GM23338 (cell line): ENCODE results near the gene MICAL2. TPM values are rescaled to one million over a fixed set of nuclear protein-coding genes. Genes with fewer than 3 reads are reported as not detected.

Experiments
- ATAC-seq: fragments of 200-7000 bp; cut with Tn5 transposase; 3 replicates; pipeline ENCODE4 v1.9.1; 2020
- DNase-seq: peaks from one replicate; pipeline ENCODE4 v3.0.0-alpha.2; 2015; ENCODE audit warnings: low spot score
- H2AFZ ChIP-seq: fragments of 200-600 bp; sonication (generic); 2 replicates; pipeline ENCODE4 v1.8.0; 2016; ENCODE audit warnings: antibody characterized with exemption, mild to moderate bottlenecking, moderate library complexity
- H3F3A ChIP-seq: fragments of 200-600 bp; sonication (generic); replicated peaks from 2 replicates; pipeline ENCODE4 v1.8.0; 2017; ENCODE audit warnings: antibody characterized with exemption, mixed run types, low read depth
- H3K27ac ChIP-seq: fragments of 200-600 bp; sonication (generic); 2 replicates; pipeline ENCODE4 v1.6.1; 2016; ENCODE audit warnings: low read depth
- H3K27me3 ChIP-seq: fragments of 200-600 bp; sonication (generic); 2 replicates; pipeline ENCODE4 v1.8.0; 2016; ENCODE audit warnings: mild to moderate bottlenecking, mixed run types, moderate library complexity; ENCODE audit not compliant: insufficient read depth
- H3K36me3 ChIP-seq: fragments of 200-600 bp; sonication (generic); 2 replicates; pipeline ENCODE4 v1.8.0; 2016; ENCODE audit warnings: mild to moderate bottlenecking; ENCODE audit not compliant: insufficient read depth
- H3K4me1 ChIP-seq: fragments of 200-600 bp; sonication (generic); 2 replicates; pipeline ENCODE4 v1.8.0; 2016; ENCODE audit warnings: mild to moderate bottlenecking, moderate library complexity; ENCODE audit not compliant: insufficient read depth
- H3K4me2 ChIP-seq: fragments of 200-600 bp; sonication (generic); 2 replicates; pipeline ENCODE4 v1.7.1; 2017; ENCODE audit warnings: mixed run types
- H3K4me3 ChIP-seq: fragments of 200-600 bp; sonication (generic); 2 replicates; pipeline ENCODE4 v1.6.1; 2016; ENCODE audit warnings: mixed run types
- H3K79me2 ChIP-seq: fragments of 200-600 bp; sonication (generic); replicated peaks from 2 replicates; pipeline ENCODE4 v1.8.0; 2017; ENCODE audit warnings: mild to moderate bottlenecking; ENCODE audit not compliant: insufficient read depth
- H3K9me2 ChIP-seq: fragments of 200-600 bp; sonication (generic); 2 replicates; pipeline ENCODE4 v1.8.0; 2017; ENCODE audit not compliant: insufficient read depth
- H4K20me1 ChIP-seq: fragments of 200-600 bp; sonication (generic); replicated peaks from 2 replicates; pipeline ENCODE4 v1.8.0; 2017; ENCODE audit warnings: mild to moderate bottlenecking; ENCODE audit not compliant: insufficient read depth
- H3K27ac Mint-ChIP-seq: 2 replicates; pipeline ENCODE4 v1.8.0; 2020; ENCODE audit warnings: inconsistent platforms, mild to moderate bottlenecking, moderate library complexity, mixed read lengths
- H3K27me3 Mint-ChIP-seq: 3 replicates; pipeline ENCODE4 v1.8.0; 2022; ENCODE audit warnings: low read depth, mild to moderate bottlenecking, moderate library complexity, mixed read lengths, inconsistent platforms; ENCODE audit not compliant: insufficient read depth, poor library complexity
- H3K36me3 Mint-ChIP-seq: 3 replicates; pipeline ENCODE4 v1.8.0; 2021; ENCODE audit warnings: low read depth, mild to moderate bottlenecking, inconsistent platforms, moderate library complexity, mixed read lengths
- H3K4me1 Mint-ChIP-seq: 3 replicates; pipeline ENCODE4 v1.8.0; 2020; ENCODE audit warnings: mild to moderate bottlenecking, inconsistent platforms, mixed read lengths
- H3K4me3 Mint-ChIP-seq: 3 replicates; pipeline ENCODE4 v1.8.0; 2021; ENCODE audit warnings: moderate library complexity, mild to moderate bottlenecking, inconsistent platforms, mixed read lengths
- H3K9me3 Mint-ChIP-seq: 3 replicates; pipeline ENCODE4 v1.8.0; 2020; ENCODE audit warnings: moderate library complexity, mild to moderate bottlenecking, inconsistent platforms, mixed read lengths
- EZH2 ChIP-seq: fragments of 200-600 bp; sonication (generic); IDR thresholded peaks from one replicate; pipeline ENCODE4 v1.8.0; 2017; ENCODE audit warnings: antibody characterized with exemption, mild to moderate bottlenecking, low read depth; ENCODE audit not compliant: unreplicated experiment
- JUNB ChIP-seq: IDR thresholded peaks from one replicate; pipeline ENCODE4 v1.6.1; 2016; ENCODE audit warnings: antibody characterized with exemption; ENCODE audit not compliant: unreplicated experiment
- POLR2AphosphoS5 ChIP-seq: IDR thresholded peaks from 2 replicates; pipeline ENCODE4 v1.6.1; 2016; ENCODE audit warnings: antibody characterized with exemption, low read depth
- REST ChIP-seq: IDR thresholded peaks from one replicate; pipeline ENCODE4 v1.6.1; 2018; ENCODE audit warnings: antibody characterized with exemption; ENCODE audit not compliant: unreplicated experiment
- ZNF462 ChIP-seq: fragments of 250-450 bp; sonication (Bioruptor Pico); IDR thresholded peaks from 2 replicates; pipeline ENCODE4 v1.5.0; 2020; ENCODE audit warnings: mild to moderate bottlenecking, moderate library complexity
- polyA plus RNA-seq: library from polyadenylated mRNA; unstranded; fragments of >200 nt; fragmentation: Nextera tagmentation; extraction: Ambion mirVana; gene quantifications from 2 replicates; pipeline ENCODE4 v1.2.1, GENCODE V29; 2016
- total RNA-seq: library from RNA; depleted of rRNA; stranded (reverse); fragments of >200 nt; shearing (Covaris generic); gene quantifications from 2 replicates; pipeline ENCODE4 v1.2.3, GENCODE V29; 2014

Gene MICAL2
- total and polyA plus RNA-seq, 2 experiments from 2014 or later, result 0.66 to 1.4 TPM

- Histone ChIP-seq H3K4me2 (no peak overlapping the region), H4K20me1 (no peaks in the 10 kb centered on the region), H3K4me3 (no peak overlapping the region), H3K36me3 (no peaks in the 10 kb centered on the region), H3K9me2 (no peaks in the 10 kb centered on the region), H2AFZ (no peak overlapping the region), H3K27ac (no peak overlapping the region), H3K79me2 (no peaks in the 10 kb centered on the region), H3K4me1 (no peaks in the 10 kb centered on the region), H3F3A (no peaks in the 10 kb centered on the region), H3K27me3 (no peaks in the 10 kb centered on the region)
- Mint-ChIP-seq H3K4me3 (no peak overlapping the region), H3K27ac (no peak overlapping the region), H3K4me1 (peaks cover 11% of the 10 kb centered on the region), H3K27me3 (peaks cover 4% of the 10 kb centered on the region), H3K9me3 (no peaks in the 10 kb centered on the region), H3K36me3 (no peaks in the 10 kb centered on the region)
- ATAC-seq (no peak), DNase-seq (peak; percentile 16)
- TF ChIP-seq POLR2AphosphoS5, result no peak
- TF ChIP-seq JUNB, result no peak
- TF ChIP-seq REST, result no peak
- TF ChIP-seq EZH2, result no peak
- TF ChIP-seq ZNF462 (CRISPR knock-in tag), result no peak
Observed at GRCh38 chr11:12164061-12165014, 53.9 kb downstream of the MICAL2 start.
